ENCODE measurements around the gene GSTCD. TPM values are rescaled to one million over a fixed set of nuclear protein-coding genes. Genes with fewer than 3 reads are reported as not detected.

GSTCD gene
- total RNA-seq, 3 donors from 2014 or later, result 6.7 to 11.6 (median 10.1) TPM

GRCh38 chr4:105666693-105667092, 41.9 kb upstream of the GSTCD start:
- TF ChIP-seq, protein P1, sequence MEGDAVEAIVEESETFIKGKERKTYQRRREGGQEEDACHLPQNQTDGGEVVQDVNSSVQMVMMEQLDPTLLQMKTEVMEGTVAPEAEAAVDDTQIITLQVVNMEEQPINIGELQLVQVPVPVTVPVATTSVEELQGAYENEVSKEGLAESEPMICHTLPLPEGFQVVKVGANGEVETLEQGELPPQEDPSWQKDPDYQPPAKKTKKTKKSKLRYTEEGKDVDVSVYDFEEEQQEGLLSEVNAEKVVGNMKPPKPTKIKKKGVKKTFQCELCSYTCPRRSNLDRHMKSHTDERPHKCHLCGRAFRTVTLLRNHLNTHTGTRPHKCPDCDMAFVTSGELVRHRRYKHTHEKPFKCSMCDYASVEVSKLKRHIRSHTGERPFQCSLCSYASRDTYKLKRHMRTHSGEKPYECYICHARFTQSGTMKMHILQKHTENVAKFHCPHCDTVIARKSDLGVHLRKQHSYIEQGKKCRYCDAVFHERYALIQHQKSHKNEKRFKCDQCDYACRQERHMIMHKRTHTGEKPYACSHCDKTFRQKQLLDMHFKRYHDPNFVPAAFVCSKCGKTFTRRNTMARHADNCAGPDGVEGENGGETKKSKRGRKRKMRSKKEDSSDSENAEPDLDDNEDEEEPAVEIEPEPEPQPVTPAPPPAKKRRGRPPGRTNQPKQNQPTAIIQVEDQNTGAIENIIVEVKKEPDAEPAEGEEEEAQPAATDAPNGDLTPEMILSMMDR (IDR thresholded peaks at IDR 0.05), result no peak
- no peaks in the 10 kb centered on the region for H3K9me3 ChIP-seq
- no peak for DNase-seq
- H3K36me3 ChIP-seq (ENCODE audit: low read depth), result no peaks in the 10 kb centered on the region
- no peak overlapping the region for H3K4me3 ChIP-seq
- no peaks in the 10 kb centered on the region for H3K4me1 ChIP-seq (ENCODE audit: low read depth)
- intact Hi-C loops (cut with DNase I, micrococcal nuclease), result no loop called here
- ATAC-seq, result peak; percentile 65

GRCh38 chr4:105670684-105671083, 37.9 kb upstream of the GSTCD start:
- no peak for DNase-seq
- Histone ChIP-seq H3K4me3 (no peak overlapping the region), H3K9me3 (no peaks in the 10 kb centered on the region), H3K36me3 (ENCODE audit: low read depth) (no peaks in the 10 kb centered on the region), H3K4me1 (ENCODE audit: low read depth) (no peaks in the 10 kb centered on the region)
- intact Hi-C loops (cut with DNase I, micrococcal nuclease), result no loop called here
- TF ChIP-seq, protein P1 (IDR thresholded peaks at IDR 0.05), result no peak
- peak; percentile 56 for ATAC-seq

GRCh38 chr4:105671301-105671700, 37.3 kb upstream of the GSTCD start:
- no peaks in the 10 kb centered on the region for H3K9me3 ChIP-seq
- no peaks in the 10 kb centered on the region for H3K36me3 ChIP-seq (ENCODE audit: low read depth)
- no peak for DNase-seq
- intact Hi-C loops (cut with DNase I, micrococcal nuclease), result no loop called here
- no peaks in the 10 kb centered on the region for H3K4me1 ChIP-seq (ENCODE audit: low read depth)
- H3K4me3 ChIP-seq, result no peak overlapping the region
- ATAC-seq, result no peak
- TF ChIP-seq, protein P1 (IDR thresholded peaks at IDR 0.05), result no peak

- ATAC-seq (no peak), DNase-seq (no peak)
- Histone ChIP-seq H3K4me3 (no peak overlapping the region), H3K9me3 (no peaks in the 10 kb centered on the region), H3K4me1 (ENCODE audit: low read depth) (no peaks in the 10 kb centered on the region), H3K36me3 (ENCODE audit: low read depth) (no peaks in the 10 kb centered on the region)
- intact Hi-C loops (cut with DNase I, micrococcal nuclease), result no loop called here
- TF ChIP-seq, protein P1 (IDR thresholded peaks at IDR 0.05), result no peak
These were observed 34.6 kb upstream of the GSTCD start for GRCh38 chr4:105674011-105674410.

DNA sequence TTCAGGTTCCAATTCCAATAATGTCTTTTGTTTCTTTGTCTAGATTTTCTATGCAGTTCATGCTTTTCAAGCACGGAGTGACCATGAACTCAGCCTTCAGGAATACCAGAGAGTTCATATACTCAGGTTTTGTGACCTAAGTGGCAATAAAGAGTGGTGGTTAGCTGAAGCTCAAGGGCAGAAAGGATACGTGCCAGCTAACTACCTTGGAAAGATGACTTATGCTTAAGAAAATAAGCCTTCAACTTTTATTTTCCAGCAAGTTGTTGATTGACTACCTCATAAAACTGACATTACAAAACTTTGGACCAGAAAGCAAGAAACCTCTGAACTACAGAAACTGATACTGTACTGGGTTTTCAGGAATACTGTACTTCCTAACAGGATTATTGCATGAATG, 30.9 kb upstream of the GSTCD start:
- no peaks in the 10 kb centered on the region for H3K9me3 ChIP-seq
- peak in 1 of 3 donors; percentile 40 for DNase-seq
- intact Hi-C loops (cut with DNase I, micrococcal nuclease), result no loop called here

More for the DNA sequence above, 30.9 kb upstream of the GSTCD start:
- H3K36me3 ChIP-seq (ENCODE audit: low read depth), result no peaks in the 10 kb centered on the region
- H3K4me1 ChIP-seq (ENCODE audit: low read depth), result no peaks in the 10 kb centered on the region
- no peak overlapping the region for H3K4me3 ChIP-seq
- TF ChIP-seq, protein P1 (IDR thresholded peaks at IDR 0.05), result no peak
- peak; percentile 87 for ATAC-seq

Data from mucosa of descending colon (tissue), 3 donors.